HepG2 (cell line): Measurements from ENCODE around the gene ABCC12. TPM values are rescaled to one million over a fixed set of nuclear protein-coding genes. Genes with fewer than 3 reads are reported as not detected.

Experiments
- BATF2 ChIP-seq: sonication (generic); formaldehyde crosslinking; IDR thresholded peaks from 2 replicates; pipeline ENCODE4 v1.8.0; 2022; ENCODE audit warnings: mild to moderate bottlenecking, missing genetic modification reagents, moderate library complexity
- GATA4 ChIP-seq: sonication (generic); IDR thresholded peaks from 2 replicates; pipeline ENCODE4 v1.6.1; 2016; ENCODE audit warnings: antibody characterized with exemption, low read depth, borderline replicate concordance
- JDP2 ChIP-seq: sonication (generic); formaldehyde crosslinking; IDR thresholded peaks from 2 replicates; pipeline ENCODE4 v1.8.1; 2022; ENCODE audit warnings: missing genetic modification reagents, borderline replicate concordance
- KDM6A ChIP-seq: IDR thresholded peaks from 2 replicates; pipeline ENCODE4 v1.6.1; 2016; ENCODE audit warnings: low read depth
- MTERF4 ChIP-seq: sonication (generic); formaldehyde crosslinking; IDR thresholded peaks from 2 replicates; pipeline ENCODE4 v1.8.0; 2023; ENCODE audit warnings: mild to moderate bottlenecking, missing genetic modification reagents
- PTBP1 ChIP-seq: fragments of 200-400 bp; formaldehyde crosslinking; IDR thresholded peaks from 2 replicates; pipeline ENCODE4 v1.6.1; 2018; ENCODE audit warnings: low read length, low read depth; ENCODE audit not compliant: poor library complexity, severe bottlenecking
- RXRA ChIP-seq: sonication (generic); formaldehyde crosslinking; IDR thresholded peaks from 2 replicates; pipeline ENCODE4 v1.5.1; 2020; ENCODE audit warnings: missing genetic modification reagents
- SAP130 ChIP-seq: IDR thresholded peaks from 2 replicates; pipeline ENCODE4 v1.6.1; 2016; ENCODE audit warnings: low read depth
- ZBTB43 ChIP-seq: sonication (generic); formaldehyde crosslinking; conservative IDR thresholded peaks from 2 replicates; pipeline ENCODE4 v1.4.0; 2020; ENCODE audit warnings: missing genetic modification reagents
- ZFX ChIP-seq: sonication (generic); formaldehyde crosslinking; IDR thresholded peaks from 2 replicates; pipeline ENCODE4 v1.4.0; 2020; ENCODE audit warnings: mild to moderate bottlenecking, low read depth, missing genetic modification reagents, moderate library complexity
- ZKSCAN1 ChIP-seq: fragments of 150-350 bp; IDR thresholded peaks from 2 replicates; pipeline ENCODE4 v1.6.1; 2014; ENCODE audit warnings: low read length
- ZNF12 ChIP-seq: sonication (generic); formaldehyde crosslinking; IDR thresholded peaks from 2 replicates; pipeline ENCODE4 v1.5.0; 2020; ENCODE audit warnings: missing genetic modification reagents
- ZNF34 ChIP-seq: sonication (generic); formaldehyde crosslinking; IDR thresholded peaks from 2 replicates; pipeline ENCODE4 v1.4.0; 2020; ENCODE audit warnings: mild to moderate bottlenecking, missing genetic modification reagents, borderline replicate concordance
- ZNF451 ChIP-seq: sonication (generic); formaldehyde crosslinking; IDR thresholded peaks from 2 replicates; pipeline ENCODE4 v1.5.0; 2020; ENCODE audit warnings: mild to moderate bottlenecking, missing genetic modification reagents
- ZNF614 ChIP-seq: IDR thresholded peaks from 2 replicates; pipeline ENCODE4 v1.6.1; 2018; ENCODE audit warnings: missing biosample characterization, missing genetic modification reagents, inconsistent platforms, borderline replicate concordance
- ZNF772 ChIP-seq: sonication (generic); formaldehyde crosslinking; IDR thresholded peaks from 2 replicates; pipeline ENCODE4 v1.5.0; 2020; ENCODE audit warnings: mild to moderate bottlenecking, missing genetic modification reagents
- polyA plus RNA-seq, 8 experiments: library from polyadenylated mRNA; depleted of rRNA in 3 of 8; stranded (reverse) in 7 of 8; unstranded in 1 of 8; fragments of >200 nt; fragmentation: Illumina TruSeq in 4 of 8; extraction: Trizol in 4 of 8; gene quantifications; 2 replicates each; pipeline versions ENCODE4 v1.2.1 to v1.2.3, GENCODE V29; 2011 to 2016; ENCODE audit warnings: low read depth in 4 of 8, missing spikeins in 1 of 8, mixed read lengths in 1 of 8; ENCODE audit not compliant: insufficient read depth in 1 of 8
- total RNA-seq, 5 experiments: library from RNA; depleted of rRNA; stranded (reverse); fragments of >200 nt; fragmentation: Illumina TruSeq; extraction: Trizol; gene quantifications; 2 replicates each; pipeline ENCODE4 v1.2.3, GENCODE V29; 2016; ENCODE audit warnings: low read depth in 1 of 5

The ABCC12 gene
- total and polyA plus RNA-seq, 2 of the 13 experiments (the other 11 are each of a cell fraction or from before 2014, with no cell fraction given), result not detected

GRCh38 chr16:48203974-48204824, 48.4 kb upstream of the ABCC12 start (continued):
- no peak for TF ChIP-seq ZKSCAN1
- TF ChIP-seq BATF2 (CRISPR knock-in tag), result peak; percentile 87
- no peak; the same call in 1 of the 2 replicates for TF ChIP-seq JDP2 (CRISPR knock-in tag)
- TF ChIP-seq SAP130, result peak; percentile 90
- TF ChIP-seq KDM6A (CRISPR knock-in tag), result peak; percentile 99
- TF ChIP-seq ZNF614 (CRISPR knock-in tag), result peak; percentile 92
- peak; percentile 90 for TF ChIP-seq ZNF772 (CRISPR knock-in tag)
- peak; percentile 58; the same call in 1 of the 2 replicates for TF ChIP-seq ZNF451 (CRISPR knock-in tag)
- no peak for TF ChIP-seq ZNF12
- TF ChIP-seq ZBTB43, result no peak; the same call in 1 of the 2 replicates
- peak; percentile 92 for TF ChIP-seq GATA4
- TF ChIP-seq MTERF4, result peak; percentile 95
- TF ChIP-seq RXRA (CRISPR knock-in tag), result peak; percentile 92; the same call in 1 of the 2 replicates
- TF ChIP-seq ZNF34 (CRISPR knock-in tag), result no peak
- TF ChIP-seq PTBP1, result no peak
- no peak for TF ChIP-seq ZFX (CRISPR knock-in tag)
